HFF-Myc (cell line): ENCODE measurements around the gene RNASEH2A.
"Not testable (repeated sequence)": the region's sequence is repeated elsewhere in the genome, so short reads cannot be mapped to it uniquely, and the experiment has no call there.

Source experiments
- DNase-seq: peaks from one replicate; pipeline ENCODE4 v3.0.0-alpha.2; 2011; ENCODE audit warnings: low read depth; ENCODE audit errors: extremely low read depth
- H3K4me3 ChIP-seq: replicated peaks from 2 replicates; pipeline ENCODE4 v1.5.1; 2011; ENCODE audit warnings: low read depth, mild to moderate bottlenecking, control low read depth, low read length
- TF ChIP-seq, protein P1 (sequence below): IDR thresholded peaks from 2 replicates; pipeline ENCODE4 v1.5.1; 2012; ENCODE audit warnings: mild to moderate bottlenecking, low read depth, low read length, control low read depth; ENCODE audit errors: missing control alignments

The RNASEH2A gene

DNA sequence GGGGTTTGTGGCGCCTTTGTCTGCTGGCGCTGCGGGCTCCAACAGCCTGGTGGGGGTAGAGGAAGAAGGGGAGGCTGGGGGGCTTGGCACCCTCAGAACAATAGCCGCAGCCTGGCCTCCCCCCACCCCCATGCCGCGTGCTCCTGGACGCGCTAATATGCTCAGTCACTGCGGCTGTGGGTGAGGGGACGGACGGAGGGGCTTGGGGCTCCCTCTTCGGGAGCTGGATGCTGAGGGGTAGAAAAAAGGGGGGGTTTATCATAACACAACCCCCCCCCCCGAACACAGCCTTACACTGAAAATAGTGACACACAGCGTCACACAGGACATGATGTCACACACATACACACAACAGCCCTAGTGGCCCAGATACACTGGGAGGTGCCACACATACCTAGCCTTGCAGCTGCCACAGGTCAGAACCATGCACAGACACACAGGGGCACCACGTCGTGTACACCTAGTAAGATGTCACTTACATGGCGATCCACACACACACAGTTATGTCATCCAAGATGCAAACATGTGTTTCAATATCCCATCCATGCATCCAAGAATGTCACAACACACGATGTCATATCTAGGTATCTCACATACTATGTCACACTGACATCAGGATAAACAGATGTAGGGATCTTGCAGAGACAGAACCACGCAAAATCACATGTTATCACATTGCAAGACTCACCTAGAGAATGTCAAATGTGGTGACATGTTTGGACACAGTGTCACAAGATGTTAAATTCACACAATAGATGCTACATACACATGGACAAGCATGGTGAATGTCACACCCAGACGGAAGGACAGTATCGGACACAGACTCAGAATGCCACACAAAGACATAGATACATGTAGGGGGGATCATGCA, 32.7 kb downstream of the RNASEH2A start:
- H3K4me3 ChIP-seq = peak overlapping the region; percentile 35

DNA sequence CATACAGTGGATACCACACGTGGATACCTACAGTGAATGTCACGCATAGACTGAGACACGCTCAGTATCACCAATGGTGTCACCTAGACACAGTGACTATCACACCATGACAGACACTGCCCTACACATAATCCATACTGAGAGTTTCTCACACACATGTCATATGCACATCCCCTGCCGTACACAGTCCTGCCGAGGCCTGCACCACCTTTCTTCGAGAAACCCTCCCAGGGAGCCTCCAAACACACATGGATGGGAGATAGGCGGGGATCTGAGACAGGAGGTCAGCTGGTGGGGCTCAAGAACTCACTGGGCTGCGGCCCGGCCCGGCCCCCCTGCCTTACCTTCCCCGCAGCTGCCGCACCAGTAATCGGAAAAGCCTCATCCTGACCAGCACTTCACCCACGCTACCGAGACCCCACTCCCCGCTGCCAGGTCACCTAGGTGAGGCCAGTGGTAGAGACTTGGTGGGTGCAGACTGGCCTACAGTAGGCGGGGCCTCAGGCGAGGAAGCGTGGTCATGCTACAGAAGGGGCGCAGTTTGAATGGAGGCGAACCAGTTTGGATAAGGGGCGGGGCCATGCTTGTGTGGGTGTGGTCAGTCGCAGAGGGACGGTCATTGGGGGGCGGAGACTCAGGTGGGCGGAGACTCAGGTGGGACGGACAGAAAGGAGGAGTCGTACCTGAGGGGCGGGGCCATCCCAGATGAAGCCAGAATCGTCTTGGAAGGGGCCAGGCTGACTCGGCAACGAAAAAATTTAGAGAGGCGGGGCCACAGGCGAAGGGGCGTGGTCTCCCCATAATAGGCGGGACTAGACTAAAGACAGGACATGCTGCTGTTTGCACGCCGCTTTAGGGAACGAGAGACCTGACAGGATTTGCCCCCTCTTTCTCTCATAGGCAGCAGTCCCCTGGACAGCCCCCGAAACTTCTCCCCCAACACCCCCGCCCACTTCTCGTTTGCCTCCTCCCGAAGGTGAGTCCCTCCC, 34.0 kb downstream of the RNASEH2A start:
- TF ChIP-seq, protein P1, sequence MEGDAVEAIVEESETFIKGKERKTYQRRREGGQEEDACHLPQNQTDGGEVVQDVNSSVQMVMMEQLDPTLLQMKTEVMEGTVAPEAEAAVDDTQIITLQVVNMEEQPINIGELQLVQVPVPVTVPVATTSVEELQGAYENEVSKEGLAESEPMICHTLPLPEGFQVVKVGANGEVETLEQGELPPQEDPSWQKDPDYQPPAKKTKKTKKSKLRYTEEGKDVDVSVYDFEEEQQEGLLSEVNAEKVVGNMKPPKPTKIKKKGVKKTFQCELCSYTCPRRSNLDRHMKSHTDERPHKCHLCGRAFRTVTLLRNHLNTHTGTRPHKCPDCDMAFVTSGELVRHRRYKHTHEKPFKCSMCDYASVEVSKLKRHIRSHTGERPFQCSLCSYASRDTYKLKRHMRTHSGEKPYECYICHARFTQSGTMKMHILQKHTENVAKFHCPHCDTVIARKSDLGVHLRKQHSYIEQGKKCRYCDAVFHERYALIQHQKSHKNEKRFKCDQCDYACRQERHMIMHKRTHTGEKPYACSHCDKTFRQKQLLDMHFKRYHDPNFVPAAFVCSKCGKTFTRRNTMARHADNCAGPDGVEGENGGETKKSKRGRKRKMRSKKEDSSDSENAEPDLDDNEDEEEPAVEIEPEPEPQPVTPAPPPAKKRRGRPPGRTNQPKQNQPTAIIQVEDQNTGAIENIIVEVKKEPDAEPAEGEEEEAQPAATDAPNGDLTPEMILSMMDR = no peak
- DNase-seq = peak; percentile 40
- H3K4me3 ChIP-seq = peak overlapping the region; percentile 2; the same call in 1 of the 2 replicates

More for the DNA sequence above, 32.7 kb downstream of the RNASEH2A start:
- TF ChIP-seq, protein P1 = no peak
- DNase-seq = no peak

DNA sequence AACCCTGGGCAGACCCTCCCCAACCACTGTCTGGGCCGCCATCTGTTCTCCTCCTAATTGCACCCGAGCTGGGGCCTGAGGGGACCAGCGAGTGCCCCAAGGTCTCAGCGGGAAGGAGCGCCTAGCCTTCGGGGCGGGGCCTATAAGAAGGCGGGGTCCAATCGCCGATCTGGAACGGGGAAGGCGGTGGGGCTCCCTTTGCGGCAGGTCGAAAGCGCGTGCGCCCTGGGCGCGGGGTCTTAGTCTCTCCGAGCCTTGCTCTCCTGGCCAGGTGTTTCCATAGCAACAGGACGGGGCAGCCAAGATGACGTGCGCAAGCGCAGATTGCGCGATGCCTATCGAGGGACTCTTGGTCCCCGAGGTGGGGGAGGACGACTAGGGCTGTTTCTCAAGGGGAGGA, 34.7 kb downstream of the RNASEH2A start:
- no peak for DNase-seq
- TF ChIP-seq, protein P1 = no peak
- peak overlapping the region; percentile 2; the same call in 1 of the 2 replicates for H3K4me3 ChIP-seq

DNA sequence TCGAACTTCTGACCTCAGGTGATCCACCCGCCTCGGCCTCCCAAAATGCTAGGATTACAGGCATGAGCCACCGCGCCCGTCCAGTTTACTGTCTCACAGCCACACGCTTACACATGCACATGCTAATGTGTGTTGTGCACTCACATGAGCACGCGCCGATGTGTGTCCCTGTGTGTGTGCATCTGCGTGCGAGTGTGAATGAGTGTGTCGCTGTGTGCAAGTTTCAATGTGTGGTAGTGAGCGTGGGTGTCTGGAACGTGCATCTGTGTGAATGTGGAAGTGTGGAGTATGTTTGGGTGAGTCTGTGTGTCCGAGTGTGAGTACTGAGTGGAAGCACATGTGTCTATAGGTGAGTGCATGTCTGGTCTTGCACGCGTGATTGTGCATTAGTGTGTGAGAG, 36.1 kb downstream of the RNASEH2A start:
- TF ChIP-seq, protein P1 = no peak
- DNase-seq = no peak
- no peak overlapping the region for H3K4me3 ChIP-seq

DNA sequence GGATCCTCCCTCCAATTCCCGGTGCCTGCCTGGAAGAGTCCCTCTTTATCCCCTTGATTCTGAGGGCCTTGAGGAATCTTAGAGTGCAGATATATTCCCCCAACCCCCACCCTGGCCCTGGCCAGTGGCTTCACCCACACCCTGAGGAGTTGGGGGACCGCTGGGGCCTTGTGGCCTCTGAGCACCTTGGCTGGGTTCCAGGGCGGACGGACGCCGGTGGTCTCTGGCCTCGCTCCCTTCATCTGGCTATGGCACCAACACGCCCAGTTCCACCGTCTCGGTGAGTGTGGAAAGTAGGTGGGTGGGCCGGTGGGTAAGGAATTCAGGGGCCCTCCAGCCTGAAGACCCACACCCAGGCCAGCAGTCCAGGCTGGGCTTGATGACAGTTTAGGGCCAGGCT, 36.9 kb downstream of the RNASEH2A start:
- TF ChIP-seq, protein P1 = no peak

DNA sequence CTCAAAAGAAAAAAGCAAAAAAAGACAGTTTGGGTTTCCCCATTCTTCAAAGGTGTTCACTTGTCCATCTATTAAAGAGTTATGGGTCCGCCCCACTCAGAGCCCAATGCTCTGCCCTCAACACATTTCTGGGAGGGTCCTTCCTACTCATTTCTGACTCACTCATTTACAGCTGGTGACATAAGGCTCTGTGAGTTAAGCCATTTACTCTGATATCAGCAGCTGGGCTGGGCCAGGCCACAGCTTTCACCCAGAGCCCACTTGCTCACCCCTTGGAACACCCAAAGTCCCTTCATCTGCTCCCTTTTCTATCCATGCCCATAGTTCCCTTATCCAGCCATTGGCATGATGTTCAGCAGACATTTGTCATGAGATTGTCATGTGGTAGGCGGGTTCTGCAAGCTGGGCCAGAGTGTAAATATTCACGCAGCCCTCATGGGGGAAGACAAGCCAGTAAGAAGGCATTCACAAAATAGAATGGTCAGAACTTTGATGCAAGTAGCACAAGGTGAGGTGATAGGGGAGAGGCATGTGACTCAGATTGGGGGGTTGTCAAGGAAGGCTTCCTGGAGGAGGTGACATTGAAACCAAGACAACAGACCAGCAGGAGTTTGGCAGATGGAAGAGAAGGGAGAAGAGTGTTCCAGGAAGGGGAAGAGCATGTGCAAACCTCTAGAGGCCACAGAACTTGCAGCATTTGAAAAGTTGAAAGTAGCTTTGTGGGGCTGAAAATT, 37.8 kb downstream of the RNASEH2A start:
- DNase-seq = no peak
- TF ChIP-seq, protein P1 = no peak
- no peak overlapping the region for H3K4me3 ChIP-seq

More for the DNA sequence above, 36.9 kb downstream of the RNASEH2A start:
- no peak for DNase-seq
- no peak overlapping the region for H3K4me3 ChIP-seq

DNA sequence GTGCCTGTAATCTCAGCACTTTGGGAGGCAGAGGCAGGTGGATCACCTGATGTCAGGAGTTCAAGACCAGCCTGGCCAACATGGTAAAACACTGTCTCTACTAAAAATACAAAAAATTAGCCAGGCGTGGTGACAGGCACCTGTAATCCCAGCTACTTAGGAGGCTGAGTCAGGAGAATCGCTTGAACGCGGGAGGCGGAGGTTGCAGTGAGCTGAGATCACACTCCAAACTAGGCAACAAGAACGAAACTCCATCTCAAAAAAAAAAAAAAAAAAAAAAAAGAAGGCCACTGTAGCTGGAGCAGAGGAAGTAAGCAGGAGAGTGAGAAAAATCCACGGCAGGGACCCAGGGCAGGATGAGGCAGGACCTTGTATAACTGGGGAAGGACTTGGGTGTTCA, 40.2 kb downstream of the RNASEH2A start:
- not testable (repeated sequence) for DNase-seq, H3K4me3 ChIP-seq
